Muscle layer of duodenum (tissue), 2 donors: ENCODE results near the gene ARRDC1.
A peak's percentile ranks its signal among the peaks of the same experiment; 100 is the strongest.

ENCODE experiments used
- H3K27ac ChIP-seq: one replicate; pipeline ENCODE4 v1.7.0; 2013; ENCODE audit warnings: mild to moderate bottlenecking, low read length
- H3K27me3 ChIP-seq: one replicate; pipeline ENCODE4 v1.7.0; 2013; ENCODE audit warnings: low read depth, mild to moderate bottlenecking, control low read depth, low read length
- H3K36me3 ChIP-seq, 2 donors: one replicate each; pipeline ENCODE4 v1.7.0; 2013; ENCODE audit warnings: low read length in 2 of 2, control low read depth in 1 of 2, mild to moderate bottlenecking in 1 of 2; ENCODE audit not compliant: insufficient read depth in 2 of 2, control insufficient read depth in 1 of 2
- H3K4me1 ChIP-seq, 2 donors: one replicate each; pipeline ENCODE4 v1.7.0; 2013; ENCODE audit warnings: low read length in 2 of 2, mild to moderate bottlenecking in 2 of 2, control low read depth in 1 of 2, moderate library complexity in 1 of 2; ENCODE audit not compliant: insufficient read depth in 2 of 2, control insufficient read depth in 1 of 2
- H3K4me3 ChIP-seq, 2 donors: one replicate each; pipeline ENCODE4 v1.7.0; 2013; ENCODE audit warnings: low read length in 2 of 2, low read depth in 1 of 2, mild to moderate bottlenecking in 1 of 2
- H3K9me3 ChIP-seq, 2 donors: one replicate each; pipeline ENCODE4 v1.7.0; 2013; ENCODE audit warnings: low read length in 2 of 2, control low read depth in 1 of 2, mild to moderate bottlenecking in 1 of 2; ENCODE audit not compliant: control insufficient read depth in 1 of 2
- donor health status: healthy.

ARRDC1 gene

GRCh38 chr9:137575716-137576411, 29.6 kb upstream of the ARRDC1 start:
- H3K4me1 ChIP-seq, result peaks cover 4 to 25% of the 10 kb centered on the region in 2 donors
- no peak overlapping the region for H3K27ac ChIP-seq
- no peak overlapping the region for H3K4me3 ChIP-seq
- peaks cover 29 to 44% of the 10 kb centered on the region in 2 donors for H3K36me3 ChIP-seq
- no peaks in the 10 kb centered on the region for H3K27me3 ChIP-seq
- no peaks in the 10 kb centered on the region for H3K9me3 ChIP-seq

GRCh38 chr9:137578518-137579258, 26.8 kb upstream of the ARRDC1 start, which contains the start of gene DPH7:
DPH7 (minus strand) TSS chr9:137578925; CDS start chr9:137578777, 148 bp downstream.
- no peaks in the 10 kb centered on the region for H3K9me3 ChIP-seq
- H3K4me3 ChIP-seq, result peak within 1 kb of the TSS; percentile 60 to 91
- H3K27me3 ChIP-seq, result no peaks in the 10 kb centered on the region
- H3K4me1 ChIP-seq, result peaks cover 4 to 25% of the 10 kb centered on the region in 2 donors
- H3K27ac ChIP-seq, result no peak within 1 kb of the TSS
- H3K36me3 ChIP-seq, result peaks cover 29 to 52% of the 10 kb centered on the region in 2 donors

DNA sequence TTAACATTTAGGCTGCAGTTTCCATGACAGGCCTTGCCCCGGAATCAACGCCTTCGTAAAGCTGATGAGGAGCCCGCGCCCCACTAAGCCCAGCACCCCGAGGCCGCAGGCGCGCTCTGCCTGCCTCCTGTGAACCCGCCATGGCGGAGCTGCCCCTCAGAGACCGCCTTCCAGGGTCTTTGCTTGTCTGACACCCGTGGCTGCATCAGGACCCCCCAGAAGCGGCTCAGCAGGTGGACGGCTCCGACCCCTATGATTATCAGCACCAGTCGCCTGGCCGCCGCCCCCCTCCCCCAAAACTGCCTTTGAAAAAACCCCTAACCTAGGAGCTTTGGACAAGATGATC, 26.3 kb upstream of the ARRDC1 start:
- H3K9me3 ChIP-seq, result no peaks in the 10 kb centered on the region
- peak overlapping the region; percentile 60 to 91 for H3K4me3 ChIP-seq
- peaks cover 27 to 46% of the 10 kb centered on the region in 2 donors for H3K36me3 ChIP-seq
- H3K27me3 ChIP-seq, result no peaks in the 10 kb centered on the region
- peaks cover 4 to 25% of the 10 kb centered on the region in 2 donors for H3K4me1 ChIP-seq
- H3K27ac ChIP-seq, result no peak overlapping the region

GRCh38 chr9:137580209-137580953, 25.1 kb upstream of the ARRDC1 start:
- no peak overlapping the region for H3K27ac ChIP-seq
- H3K4me3 ChIP-seq, result no peak overlapping the region
- H3K27me3 ChIP-seq, result no peaks in the 10 kb centered on the region
- peaks cover 16 to 35% of the 10 kb centered on the region in 2 donors for H3K36me3 ChIP-seq
- H3K4me1 ChIP-seq, result peaks cover 4 to 25% of the 10 kb centered on the region in 2 donors
- H3K9me3 ChIP-seq, result no peaks in the 10 kb centered on the region

DNA sequence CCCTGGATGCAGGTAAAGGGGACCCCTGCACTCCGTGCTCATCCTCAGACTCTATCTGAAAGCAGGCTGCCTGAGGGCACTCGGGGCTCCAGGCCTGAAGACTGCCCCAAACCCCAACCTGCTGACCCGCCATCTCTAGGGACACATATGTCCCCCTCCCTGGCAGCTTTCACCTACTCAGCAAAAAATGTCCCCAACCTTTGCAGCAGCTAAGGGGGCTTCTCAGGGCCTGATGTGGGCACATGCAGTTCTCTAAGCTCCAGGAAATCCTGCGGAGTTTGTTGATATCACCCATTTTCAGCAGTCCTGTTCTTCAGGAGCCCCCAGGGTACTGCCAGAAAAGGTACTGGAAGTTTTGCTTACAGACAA, 24.5 kb upstream of the ARRDC1 start:
- no peak overlapping the region for H3K4me3 ChIP-seq
- no peaks in the 10 kb centered on the region for H3K9me3 ChIP-seq
- peaks cover 4 to 23% of the 10 kb centered on the region in 2 donors for H3K4me1 ChIP-seq
- H3K27me3 ChIP-seq, result no peaks in the 10 kb centered on the region
- H3K27ac ChIP-seq, result no peak overlapping the region
- peaks cover 12 to 35% of the 10 kb centered on the region in 2 donors for H3K36me3 ChIP-seq

DNA sequence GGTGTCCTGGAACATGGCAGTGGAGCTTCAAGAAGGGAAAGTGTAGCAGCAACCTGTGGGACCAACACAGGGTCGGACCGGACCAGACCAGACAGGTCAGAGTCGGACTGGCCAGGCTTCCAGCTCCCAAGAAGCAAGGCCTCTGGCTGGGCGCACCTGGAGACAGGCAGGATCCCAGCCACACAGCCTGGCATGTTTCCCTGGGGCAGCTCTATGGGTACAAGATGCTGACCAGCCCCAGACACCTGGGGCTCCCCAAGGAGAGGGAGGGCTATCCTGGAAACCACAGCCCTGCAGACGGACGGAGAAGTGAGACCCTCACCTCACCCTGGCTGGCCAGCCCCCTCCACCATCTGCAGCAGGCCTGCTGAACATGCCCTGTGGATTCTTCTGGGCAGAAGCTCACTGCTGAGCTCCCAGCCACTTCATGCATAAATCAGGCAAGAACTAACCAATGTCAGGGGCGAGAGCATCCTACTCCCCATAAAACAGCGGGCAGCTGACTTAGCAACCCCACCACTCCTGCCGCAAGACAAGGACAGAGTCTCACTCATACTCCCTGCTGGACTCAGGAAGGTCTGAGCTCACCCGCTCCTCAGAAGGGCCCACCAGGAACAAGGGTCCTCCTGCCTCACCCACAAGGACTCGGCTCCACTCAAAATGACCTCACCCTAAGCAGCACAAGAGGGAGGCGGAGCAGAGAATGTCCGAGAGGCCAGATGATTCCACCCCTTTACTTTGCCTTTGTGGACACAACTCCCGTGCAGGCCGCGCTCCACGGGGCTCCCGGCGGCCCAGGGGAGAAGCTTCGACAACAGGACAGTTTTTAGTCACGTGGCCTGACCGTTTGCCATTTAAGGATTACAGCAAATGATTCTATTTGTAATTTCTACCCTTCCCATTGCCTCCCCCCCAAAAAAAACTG, 23.9 kb upstream of the ARRDC1 start:
- Histone ChIP-seq H3K27ac (no peak overlapping the region), H3K9me3 (no peaks in the 10 kb centered on the region), H3K27me3 (no peaks in the 10 kb centered on the region), H3K4me1 (peaks cover 4 to 16% of the 10 kb centered on the region in 2 donors), H3K4me3 (no peak overlapping the region), H3K36me3 (peaks cover 12 to 35% of the 10 kb centered on the region in 2 donors)

GRCh38 chr9:137582286-137582860, 23.1 kb upstream of the ARRDC1 start:
- Histone ChIP-seq H3K27ac (no peak overlapping the region), H3K4me1 (peaks cover 4 to 8% of the 10 kb centered on the region in 2 donors), H3K27me3 (no peaks in the 10 kb centered on the region), H3K4me3 (no peak overlapping the region), H3K36me3 (peaks cover 20 to 41% of the 10 kb centered on the region in 2 donors), H3K9me3 (no peaks in the 10 kb centered on the region)

GRCh38 chr9:137583347-137583746, 22.1 kb upstream of the ARRDC1 start:
- no peak overlapping the region for H3K4me3 ChIP-seq
- H3K36me3 ChIP-seq, result peaks cover 23 to 51% of the 10 kb centered on the region in 2 donors
- H3K4me1 ChIP-seq, result no peaks in the 10 kb centered on the region
- H3K27me3 ChIP-seq, result no peaks in the 10 kb centered on the region
- H3K27ac ChIP-seq, result no peak overlapping the region
- H3K9me3 ChIP-seq, result no peaks in the 10 kb centered on the region

GRCh38 chr9:137583957-137584356, 21.5 kb upstream of the ARRDC1 start:
- H3K4me1 ChIP-seq, result peaks cover under 1 to 4% of the 10 kb centered on the region in 2 donors
- H3K4me3 ChIP-seq, result no peak overlapping the region
- no peak overlapping the region for H3K27ac ChIP-seq
- peaks cover 23 to 54% of the 10 kb centered on the region in 2 donors for H3K36me3 ChIP-seq
- no peaks in the 10 kb centered on the region for H3K27me3 ChIP-seq
- no peaks in the 10 kb centered on the region for H3K9me3 ChIP-seq

DNA sequence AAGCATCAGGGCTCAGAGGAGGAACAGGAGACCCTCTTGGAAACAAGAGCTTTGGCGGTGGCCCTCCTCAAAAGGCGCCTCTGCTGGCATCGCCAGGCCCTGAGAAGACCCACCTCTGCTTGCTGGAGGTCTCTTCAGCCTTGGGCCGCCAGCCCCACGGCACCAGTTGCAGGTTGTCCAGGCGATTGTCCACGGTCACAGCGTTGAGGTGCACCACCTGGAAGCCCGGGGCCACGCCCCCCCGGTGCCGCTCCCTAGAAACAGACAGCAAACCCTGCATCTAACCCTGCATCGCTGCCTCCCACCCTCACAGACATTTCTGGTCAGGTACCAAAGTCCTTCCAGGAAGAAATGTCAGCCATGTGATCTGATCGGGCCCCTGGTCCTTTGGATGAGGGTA, 18.6 kb upstream of the ARRDC1 start:
- no peak overlapping the region for H3K27ac ChIP-seq
- H3K36me3 ChIP-seq, result peaks cover 19 to 44% of the 10 kb centered on the region in 2 donors
- no peaks in the 10 kb centered on the region for H3K9me3 ChIP-seq
- H3K27me3 ChIP-seq, result no peaks in the 10 kb centered on the region
- no peak overlapping the region for H3K4me3 ChIP-seq
- peaks cover 6 to 16% of the 10 kb centered on the region in 2 donors for H3K4me1 ChIP-seq
